H9 (cell line): ENCODE measurements around the gene CDK14. TPM values are rescaled to one million over a fixed set of nuclear protein-coding genes. Genes with fewer than 3 reads are reported as not detected.

ENCODE experiments used
- DNase-seq: peaks from one replicate; pipeline ENCODE4 v3.0.0-alpha.2; 2017
- H2AFZ ChIP-seq: one replicate; pipeline ENCODE4 v1.6.1; 2013; ENCODE audit warnings: mild to moderate bottlenecking, low read length, control low read depth, moderate library complexity
- H2AK5ac ChIP-seq: 2 replicates; pipeline ENCODE4 v1.6.1; 2013; ENCODE audit warnings: low read length, control low read depth, mixed read lengths; ENCODE audit not compliant: insufficient read length
- H2BK120ac ChIP-seq: one replicate; pipeline ENCODE4 v1.6.1; 2013; ENCODE audit warnings: low read depth, mild to moderate bottlenecking, low read length, control low read depth, inconsistent platforms; ENCODE audit not compliant: poor library complexity, severe bottlenecking
- H2BK12ac ChIP-seq: 2 replicates; pipeline ENCODE4 v1.6.1; 2013; ENCODE audit warnings: low read length, control low read depth, mixed read lengths, low read depth; ENCODE audit not compliant: insufficient read length
- H2BK15ac ChIP-seq: 2 replicates; pipeline ENCODE4 v1.6.1; 2013; ENCODE audit warnings: low read depth, low read length, control low read depth
- H2BK20ac ChIP-seq: one replicate; pipeline ENCODE4 v1.6.1; 2013; ENCODE audit warnings: low read depth, mild to moderate bottlenecking, low read length, control low read depth, inconsistent platforms; ENCODE audit not compliant: poor library complexity, severe bottlenecking
- H2BK5ac ChIP-seq: 2 replicates; pipeline ENCODE4 v1.6.1; 2013; ENCODE audit warnings: low read length, control low read depth, mixed read lengths; ENCODE audit not compliant: insufficient read length
- H3K14ac ChIP-seq: 2 replicates; pipeline ENCODE4 v1.6.1; 2013; ENCODE audit warnings: low read length, control low read depth; ENCODE audit not compliant: insufficient read depth
- H3K18ac ChIP-seq: 2 replicates; pipeline ENCODE4 v1.6.1; 2013; ENCODE audit warnings: low read depth, mild to moderate bottlenecking, mixed read lengths, low read length, control low read depth; ENCODE audit not compliant: insufficient read length
- H3K23ac ChIP-seq: 2 replicates; pipeline ENCODE4 v1.6.1; 2013; ENCODE audit warnings: low read length, control low read depth, mixed read lengths, low read depth; ENCODE audit not compliant: insufficient read length
- H3K23me2 ChIP-seq: 2 replicates; pipeline ENCODE4 v1.6.1; 2013; ENCODE audit warnings: low read depth, mild to moderate bottlenecking, mixed read lengths, low read length, control low read depth; ENCODE audit not compliant: insufficient read length, poor library complexity, severe bottlenecking
- H3K27ac ChIP-seq: 2 replicates; pipeline ENCODE4 v1.5.1; 2013; ENCODE audit warnings: low read length, control low read depth, mixed read lengths, low read depth; ENCODE audit not compliant: insufficient read length
- H3K27me3 ChIP-seq: 2 replicates; pipeline ENCODE4 v1.6.1; 2013; ENCODE audit warnings: low read length, control low read depth, inconsistent platforms; ENCODE audit not compliant: insufficient read depth
- H3K4ac ChIP-seq: 2 replicates; pipeline ENCODE4 v1.6.1; 2013; ENCODE audit warnings: low read depth, mild to moderate bottlenecking, control low read depth, inconsistent platforms, low read length, moderate library complexity
- H3K4me1 ChIP-seq: 2 replicates; pipeline ENCODE4 v1.6.1; 2013; ENCODE audit warnings: low read length, control low read depth, inconsistent platforms; ENCODE audit not compliant: insufficient read depth
- H3K4me2 ChIP-seq: 2 replicates; pipeline ENCODE4 v1.6.1; 2013; ENCODE audit warnings: low read length, control low read depth, mixed read lengths; ENCODE audit not compliant: insufficient read length, insufficient read depth
- H3K56ac ChIP-seq: 2 replicates; pipeline ENCODE4 v1.6.1; 2013; ENCODE audit warnings: low read depth, mild to moderate bottlenecking, mixed read lengths, low read length, control low read depth; ENCODE audit not compliant: insufficient read length
- H3K79me1 ChIP-seq: 2 replicates; pipeline ENCODE4 v1.6.1; 2013; ENCODE audit warnings: low read depth, mild to moderate bottlenecking, moderate library complexity, low read length, control low read depth, inconsistent platforms; ENCODE audit not compliant: insufficient read depth, poor library complexity, severe bottlenecking
- H3K79me2 ChIP-seq: 2 replicates; pipeline ENCODE4 v1.6.1; 2013; ENCODE audit warnings: low read length, control low read depth, inconsistent platforms; ENCODE audit not compliant: insufficient read depth
- H3K9ac ChIP-seq: 2 replicates; pipeline ENCODE4 v1.6.1; 2013; ENCODE audit warnings: low read length, control low read depth, mixed read lengths; ENCODE audit not compliant: insufficient read length; ENCODE audit errors: extremely low read depth
- H3K9me3 ChIP-seq: one replicate; pipeline ENCODE4 v1.6.1; 2013; ENCODE audit warnings: low read depth, low read length, inconsistent platforms; ENCODE audit not compliant: control insufficient read depth
- H3T11ph ChIP-seq: one replicate; pipeline ENCODE4 v1.6.1; 2013; ENCODE audit warnings: mild to moderate bottlenecking, low read length, control low read depth, inconsistent platforms
- H4K20me1 ChIP-seq: one replicate; pipeline ENCODE4 v1.6.1; 2013; ENCODE audit not compliant: control insufficient read depth, insufficient read length, insufficient read depth
- H4K5ac ChIP-seq: 2 replicates; pipeline ENCODE4 v1.6.1; 2013; ENCODE audit warnings: low read depth, mild to moderate bottlenecking, mixed read lengths, low read length, control low read depth; ENCODE audit not compliant: insufficient read length
- H4K8ac ChIP-seq: replicated peaks from 2 replicates; pipeline ENCODE4 v1.6.1; 2013; ENCODE audit warnings: low read length, control low read depth, mixed read lengths, low read depth; ENCODE audit not compliant: insufficient read length
- H4K91ac ChIP-seq: 2 replicates; pipeline ENCODE4 v1.6.1; 2013; ENCODE audit warnings: low read depth, mild to moderate bottlenecking, moderate library complexity, mixed read lengths, low read length, control low read depth; ENCODE audit not compliant: insufficient read length
- H3K27ac Mint-ChIP-seq, 3 experiments: 2 replicates in 2 of 3; 3 replicates in 1 of 3; pipeline ENCODE4 v1.8.0; 2020 to 2021; ENCODE audit warnings: mixed read lengths in 3 of 3, mild to moderate bottlenecking in 1 of 3, moderate library complexity in 1 of 3
- H3K27me3 Mint-ChIP-seq: 2 replicates; pipeline ENCODE4 v1.8.0; 2021; ENCODE audit warnings: low read depth, mild to moderate bottlenecking, moderate library complexity, mixed read lengths
- H3K36me3 Mint-ChIP-seq, 3 experiments: 2 replicates in 2 of 3; 3 replicates in 1 of 3; pipeline ENCODE4 v1.8.0; 2020 to 2021; ENCODE audit warnings: low read depth in 3 of 3, mixed read lengths in 3 of 3; ENCODE audit not compliant: insufficient read depth in 1 of 3
- H3K4me1 Mint-ChIP-seq, 2 experiments: 2 replicates each; pipeline ENCODE4 v1.8.0; 2020; ENCODE audit warnings: mixed read lengths in 2 of 2
- H3K4me3 Mint-ChIP-seq, 2 experiments: 2 replicates in 1 of 2; 3 replicates in 1 of 2; pipeline ENCODE4 v1.8.0; 2020 to 2021; ENCODE audit warnings: mild to moderate bottlenecking in 2 of 2, mixed read lengths in 2 of 2, moderate library complexity in 1 of 2
- H3K9me3 Mint-ChIP-seq, 2 experiments: 2 replicates in 1 of 2; 3 replicates in 1 of 2; pipeline ENCODE4 v1.8.0; 2020; ENCODE audit warnings: mild to moderate bottlenecking in 2 of 2, mixed read lengths in 2 of 2, moderate library complexity in 1 of 2
- CTCF ChIP-seq: fragments of 200-600 bp; sonication (generic); conservative IDR thresholded peaks from 3 replicates; pipeline ENCODE4 v1.8.0; 2021; ENCODE audit warnings: antibody characterized with exemption, mild to moderate bottlenecking
- whole genome bisulfite sequencing: extraction: QIAGEN DNeasy Blood & Tissue Kit; methylation state at CpG from one replicate; pipeline ENCODE4 v1.1.7; 2013; ENCODE audit warnings: missing lambda C conversion rate, low lambda C conversion rate, mixed read lengths; ENCODE audit not compliant: insufficient read length; ENCODE audit errors: extremely low coverage; 5-methylcytosine and 5-hydroxymethylcytosine counted together
- total RNA-seq: library from RNA; stranded (reverse); gene quantifications from 2 replicates; pipeline ENCODE4 v1.2.1, GENCODE V29; 2021

The CDK14 gene
- total RNA-seq, 1 experiment from 2014 or later = 23.9 TPM

GRCh38 chr7:90610105-90610504 is 14.0 kb downstream of the CDK14 start:
- DNase-seq = no peak
- Mint-ChIP-seq H3K36me3 (no peaks in the 10 kb centered on the region), H3K27me3 (no peaks in the 10 kb centered on the region), H3K27ac (no peak overlapping the region), H3K4me1 (peaks cover 14 to 19% of the 10 kb centered on the region in 2 experiments), H3K9me3 (no peaks in the 10 kb centered on the region), H3K4me3 (no peak overlapping the region)
- Histone ChIP-seq H3K4me2 (no peak overlapping the region), H2AFZ (no peak overlapping the region), H3K4ac (no peak overlapping the region), H2BK5ac (no peak overlapping the region), H3K18ac (no peak overlapping the region), H3K9me3 (no peaks in the 10 kb centered on the region), H2BK20ac (no peak overlapping the region), H3T11ph (no peak overlapping the region), H2BK12ac (no peak overlapping the region), H3K79me2 (peaks cover 2% of the 10 kb centered on the region; the same call in 1 of the 2 replicates), H2BK15ac (no peak overlapping the region), H3K14ac (no peak overlapping the region), H3K27me3 (no peaks in the 10 kb centered on the region), H3K4me1 (no peaks in the 10 kb centered on the region), H2AK5ac (no peak overlapping the region), H2BK120ac (no peak overlapping the region), H3K9ac (no peak overlapping the region), H4K5ac (no peak overlapping the region), H3K23ac (no peak overlapping the region), H4K20me1 (no peaks in the 10 kb centered on the region), H4K8ac (no peak overlapping the region), H3K23me2 (no peaks in the 10 kb centered on the region), H3K56ac (no peak overlapping the region), H3K79me1 (no peaks in the 10 kb centered on the region), H4K91ac (no peak overlapping the region), H3K27ac (no peak overlapping the region)
- TF ChIP-seq CTCF = no peak
- WGBS = no CpG with 5 or more reads among the region's 4 CpGs
